Epithelial cell of proximal tubule (primary cell): Measurements from ENCODE around the gene ADIPOR2. TPM values are rescaled to one million over a fixed set of nuclear protein-coding genes. Genes with fewer than 3 reads are reported as not detected.

Experiments used
- DNase-seq: peaks from one replicate; pipeline ENCODE4 v3.0.0-alpha.2; 2011; ENCODE audit warnings: low read depth
- H3K4me3 ChIP-seq: 2 replicates; pipeline ENCODE4 v1.5.1; 2011; ENCODE audit warnings: low read depth, mild to moderate bottlenecking, low read length
- total RNA-seq: library from RNA; depleted of rRNA; stranded (reverse); fragments of >200 nt; gene quantifications from 2 replicates; pipeline ENCODE4 v1.2.3, GENCODE V29; 2015
- TF ChIP-seq, protein P1 (sequence below): conservative IDR thresholded peaks from 2 replicates; pipeline ENCODE4 v1.5.1; 2012; ENCODE audit warnings: low read depth, mild to moderate bottlenecking, low read length

The ADIPOR2 gene
- total RNA-seq, 1 donor from 2014 or later, result 22.8 TPM

DNA sequence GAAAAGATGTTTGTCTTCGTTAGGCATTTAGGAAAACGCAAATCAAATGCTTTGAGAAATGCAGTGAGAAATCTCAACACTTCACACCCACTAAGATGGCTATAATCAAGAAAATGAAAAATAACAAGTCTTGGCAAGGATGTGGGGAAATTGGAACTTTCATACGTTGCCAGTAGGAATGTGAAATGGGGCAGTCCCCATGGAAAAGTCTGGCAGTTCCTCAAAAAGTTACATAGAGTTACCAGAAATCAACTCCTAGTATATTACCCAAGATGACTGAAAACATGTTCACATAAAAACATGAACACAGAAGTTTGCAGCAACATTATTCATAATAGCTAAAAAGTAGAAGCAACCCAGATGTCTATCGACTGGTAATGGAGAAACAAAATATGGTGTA, 88.0 kb downstream of the ADIPOR2 start:
- TF ChIP-seq, protein P1, sequence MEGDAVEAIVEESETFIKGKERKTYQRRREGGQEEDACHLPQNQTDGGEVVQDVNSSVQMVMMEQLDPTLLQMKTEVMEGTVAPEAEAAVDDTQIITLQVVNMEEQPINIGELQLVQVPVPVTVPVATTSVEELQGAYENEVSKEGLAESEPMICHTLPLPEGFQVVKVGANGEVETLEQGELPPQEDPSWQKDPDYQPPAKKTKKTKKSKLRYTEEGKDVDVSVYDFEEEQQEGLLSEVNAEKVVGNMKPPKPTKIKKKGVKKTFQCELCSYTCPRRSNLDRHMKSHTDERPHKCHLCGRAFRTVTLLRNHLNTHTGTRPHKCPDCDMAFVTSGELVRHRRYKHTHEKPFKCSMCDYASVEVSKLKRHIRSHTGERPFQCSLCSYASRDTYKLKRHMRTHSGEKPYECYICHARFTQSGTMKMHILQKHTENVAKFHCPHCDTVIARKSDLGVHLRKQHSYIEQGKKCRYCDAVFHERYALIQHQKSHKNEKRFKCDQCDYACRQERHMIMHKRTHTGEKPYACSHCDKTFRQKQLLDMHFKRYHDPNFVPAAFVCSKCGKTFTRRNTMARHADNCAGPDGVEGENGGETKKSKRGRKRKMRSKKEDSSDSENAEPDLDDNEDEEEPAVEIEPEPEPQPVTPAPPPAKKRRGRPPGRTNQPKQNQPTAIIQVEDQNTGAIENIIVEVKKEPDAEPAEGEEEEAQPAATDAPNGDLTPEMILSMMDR, result no peak
- H3K4me3 ChIP-seq, result no peak overlapping the region
- DNase-seq, result no peak

DNA sequence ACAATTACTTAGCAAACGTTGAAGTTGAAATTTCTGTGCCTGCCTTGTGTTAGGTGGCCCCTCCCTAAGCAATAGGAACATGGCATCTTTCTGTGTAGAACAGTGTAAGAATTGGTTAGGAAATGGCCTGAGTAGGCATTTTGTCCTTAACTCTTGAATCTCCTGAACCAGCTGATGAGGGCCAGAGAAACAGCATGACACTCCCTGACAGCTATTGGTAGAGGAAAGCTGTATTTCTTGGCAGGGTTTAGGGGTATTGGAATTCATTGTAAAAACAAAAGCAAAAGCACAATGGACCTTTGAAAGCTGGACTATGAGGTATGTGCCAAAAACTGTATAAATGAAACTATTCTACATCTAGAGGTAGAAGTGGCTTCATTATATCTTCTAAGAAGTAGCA, 88.9 kb downstream of the ADIPOR2 start:
- DNase-seq, result no peak
- H3K4me3 ChIP-seq, result no peak overlapping the region
- TF ChIP-seq, protein P1, result no peak

DNA sequence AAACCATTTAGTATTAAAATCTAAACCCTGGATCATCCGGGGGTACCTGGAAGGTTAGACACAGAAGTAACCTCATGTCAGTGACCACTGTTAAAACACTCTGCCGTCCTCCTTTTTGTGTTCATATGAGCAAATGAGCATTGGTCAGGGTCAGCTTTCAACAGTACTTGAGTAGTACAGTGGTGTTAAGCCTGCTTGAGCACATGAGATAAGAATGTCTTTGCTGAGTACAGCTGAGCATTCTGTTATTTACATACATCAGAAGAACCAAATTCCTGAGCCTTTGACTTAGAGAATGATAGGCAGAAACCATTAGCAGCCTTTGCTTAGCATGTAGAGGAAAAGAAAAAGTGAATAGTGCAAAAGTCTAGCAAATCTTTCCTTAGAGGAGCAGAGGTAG, 90.9 kb downstream of the ADIPOR2 start:
- DNase-seq, result no peak
- no peak overlapping the region for H3K4me3 ChIP-seq
- TF ChIP-seq, protein P1, result no peak

DNA sequence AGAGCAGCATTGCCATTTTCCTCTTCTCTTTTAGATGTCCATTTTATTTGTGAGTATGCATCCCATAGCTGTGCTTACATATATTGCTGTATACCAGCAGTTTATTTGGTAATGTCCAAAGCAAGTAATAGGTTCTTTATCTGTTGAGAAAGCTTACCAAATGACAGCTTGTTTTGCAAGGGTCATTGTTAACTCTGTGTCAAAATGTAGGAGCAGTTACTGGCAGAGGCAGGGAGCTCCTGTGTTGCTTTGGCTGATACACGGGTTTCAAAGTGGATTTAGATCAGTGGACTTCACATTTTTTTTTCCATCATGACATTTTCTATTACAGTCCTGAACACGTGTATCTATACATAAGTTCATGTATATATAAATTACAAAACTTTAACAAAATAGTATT, 91.3 kb downstream of the ADIPOR2 start:
- H3K4me3 ChIP-seq, result no peak overlapping the region
- TF ChIP-seq, protein P1, result no peak
- DNase-seq, result no peak

DNA sequence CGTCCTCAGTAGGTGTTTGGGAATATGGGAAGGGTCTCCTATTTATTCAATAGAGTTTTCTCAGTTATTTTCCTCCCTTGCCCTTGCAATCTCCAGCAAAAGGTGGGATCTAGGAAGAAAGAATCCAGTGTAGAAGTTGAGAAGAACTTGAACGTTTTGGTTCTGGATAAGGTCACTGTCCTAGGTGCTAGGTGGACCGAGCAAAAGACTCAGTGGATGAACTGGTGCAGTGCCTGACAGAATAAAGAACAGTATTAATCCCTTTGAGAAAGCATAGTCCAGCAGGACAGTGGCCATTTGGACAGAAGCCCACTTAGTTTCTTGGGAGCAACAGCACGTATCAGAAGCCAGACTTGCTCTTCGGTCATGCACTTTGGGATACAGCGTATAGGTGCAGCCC, 96.8 kb downstream of the ADIPOR2 start:
- no peak for DNase-seq
- TF ChIP-seq, protein P1, result no peak
- no peak overlapping the region for H3K4me3 ChIP-seq

DNA sequence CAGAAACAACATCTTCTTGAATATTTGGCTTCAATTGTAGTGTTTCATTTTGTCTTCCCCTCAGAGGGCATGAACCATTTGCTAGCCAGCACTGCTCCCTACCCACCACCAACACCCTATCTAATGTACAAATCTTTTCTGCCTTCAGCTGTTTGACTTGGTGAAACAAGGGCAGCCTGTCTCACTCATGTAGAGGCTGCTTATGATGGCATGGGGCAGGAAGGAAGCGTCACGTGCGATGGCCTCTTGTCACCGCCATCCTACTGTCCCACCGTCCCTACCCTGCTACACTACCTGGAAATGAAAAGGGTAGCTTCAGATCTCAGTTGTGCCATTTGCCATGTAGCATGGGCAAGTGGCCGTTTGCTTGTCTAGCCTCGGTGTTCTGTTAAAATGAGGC, 99.6 kb downstream of the ADIPOR2 start:
- no peak for DNase-seq
- no peak overlapping the region for H3K4me3 ChIP-seq

More for the DNA sequence above, 99.6 kb downstream of the ADIPOR2 start:
- TF ChIP-seq, protein P1, result no peak
